ENCODE measurements around the gene ZNF396. TPM values are rescaled to one million over a fixed set of nuclear protein-coding genes. Genes with fewer than 3 reads are reported as not detected.
A peak's percentile ranks its signal among the peaks of the same experiment; 100 is the strongest.

The ZNF396 gene
- total RNA-seq, 1 donor from 2014 or later: 3.1 TPM

- no peak for DNase-seq
- Histone ChIP-seq H3K27ac (no peak overlapping the region), H3K4me3 (no peak overlapping the region), H3K27me3 (no peaks in the 10 kb centered on the region), H3K4me1 (peaks cover 5% of the 10 kb centered on the region), H3K36me3 (no peaks in the 10 kb centered on the region), H3K9me3 (no peaks in the 10 kb centered on the region)
- intact Hi-C loops (cut with DNase I): no loop called here
- ATAC-seq: peak; percentile 95
- TF ChIP-seq CTCF (IDR thresholded peaks at IDR 0.05): peak; percentile 94
Measured at GRCh38 chr18:35386600-35387100, 9.5 kb upstream of the ZNF396 start.

GRCh38 chr18:35383136-35383535, 6.0 kb upstream of the ZNF396 start:
- Histone ChIP-seq H3K4me3 (no peak overlapping the region), H3K27ac (no peak overlapping the region), H3K36me3 (no peaks in the 10 kb centered on the region), H3K9me3 (no peaks in the 10 kb centered on the region), H3K4me1 (peaks cover 5% of the 10 kb centered on the region), H3K27me3 (no peaks in the 10 kb centered on the region)
- intact Hi-C loops (cut with DNase I): no loop called here
- no peak for TF ChIP-seq CTCF (IDR thresholded peaks at IDR 0.05)
- ATAC-seq (no peak), DNase-seq (no peak)

GRCh38 chr18:35379421-35379820, 2.3 kb upstream of the ZNF396 start:
- ATAC-seq: no peak
- Histone ChIP-seq H3K9me3 (no peaks in the 10 kb centered on the region), H3K4me1 (peaks cover 5% of the 10 kb centered on the region), H3K27me3 (no peaks in the 10 kb centered on the region), H3K27ac (no peak overlapping the region), H3K36me3 (no peaks in the 10 kb centered on the region), H3K4me3 (no peak overlapping the region)
- intact Hi-C loops (cut with DNase I): no loop called here
- TF ChIP-seq CTCF (IDR thresholded peaks at IDR 0.05): no peak
- DNase-seq: no peak

GRCh38 chr18:35378574-35378896, 1.4 kb upstream of the ZNF396 start:
- Histone ChIP-seq H3K4me3 (no peak overlapping the region), H3K27me3 (no peaks in the 10 kb centered on the region), H3K36me3 (no peaks in the 10 kb centered on the region), H3K9me3 (no peaks in the 10 kb centered on the region), H3K4me1 (peaks cover 5% of the 10 kb centered on the region), H3K27ac (no peak overlapping the region)
- no peak for ATAC-seq
- no peak for DNase-seq
- TF ChIP-seq CTCF (IDR thresholded peaks at IDR 0.05): no peak
- intact Hi-C loops (cut with DNase I): no loop called here

GRCh38 chr18:35377875-35378573, 887 bp upstream of the ZNF396 start:
- ATAC-seq (no peak), DNase-seq (no peak)
- intact Hi-C loops (cut with DNase I): no loop called here
- Histone ChIP-seq H3K36me3 (no peaks in the 10 kb centered on the region), H3K27me3 (no peaks in the 10 kb centered on the region), H3K27ac (no peak overlapping the region), H3K4me1 (peaks cover 5% of the 10 kb centered on the region), H3K4me3 (peak overlapping the region; percentile 84), H3K9me3 (no peaks in the 10 kb centered on the region)
- TF ChIP-seq CTCF (IDR thresholded peaks at IDR 0.05): no peak

GRCh38 chr18:35376393-35376741, 770 bp downstream of the ZNF396 start:
- ATAC-seq (peak; percentile 82), DNase-seq (peak; percentile 73)
- Histone ChIP-seq H3K4me3 (peak overlapping the region; percentile 84), H3K36me3 (no peaks in the 10 kb centered on the region), H3K27me3 (no peaks in the 10 kb centered on the region), H3K9me3 (no peaks in the 10 kb centered on the region), H3K27ac (peak overlapping the region; percentile 75), H3K4me1 (peaks cover 5% of the 10 kb centered on the region)
- intact Hi-C loops (cut with DNase I): no loop called here
- no peak for TF ChIP-seq CTCF (IDR thresholded peaks at IDR 0.05)
